NOMO-1 (cell line): ENCODE measurements around the gene TMEM116.

Experiments used
- DNase-seq, 2 experiments: peaks; one replicate each; lab custom pipeline; 2025; ENCODE audit not compliant: unreplicated experiment in 2 of 2; lab: John Stamatoyannopoulos, UW

TMEM116 gene

DNA sequence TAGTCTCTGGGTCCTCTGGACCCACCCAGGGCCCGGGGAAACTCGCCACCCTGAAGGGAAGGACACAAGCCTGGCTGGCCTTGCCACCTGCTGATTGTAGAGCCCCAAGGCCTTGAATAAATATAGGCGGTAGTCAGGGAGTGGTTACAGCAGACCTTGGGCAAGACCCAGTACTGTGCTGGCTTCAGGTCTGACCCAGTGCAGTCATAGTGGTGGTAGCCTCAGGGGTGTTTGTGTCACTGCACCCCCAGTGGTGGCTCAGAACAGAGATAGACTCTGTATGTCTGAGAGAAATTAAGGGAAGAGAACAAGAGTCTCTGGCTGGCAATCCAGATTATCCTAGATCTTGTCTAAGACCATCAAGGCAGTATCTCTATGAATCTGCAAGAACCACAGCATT lies 107.5 kb downstream of the TMEM116 start:
- no peak for DNase-seq

DNA sequence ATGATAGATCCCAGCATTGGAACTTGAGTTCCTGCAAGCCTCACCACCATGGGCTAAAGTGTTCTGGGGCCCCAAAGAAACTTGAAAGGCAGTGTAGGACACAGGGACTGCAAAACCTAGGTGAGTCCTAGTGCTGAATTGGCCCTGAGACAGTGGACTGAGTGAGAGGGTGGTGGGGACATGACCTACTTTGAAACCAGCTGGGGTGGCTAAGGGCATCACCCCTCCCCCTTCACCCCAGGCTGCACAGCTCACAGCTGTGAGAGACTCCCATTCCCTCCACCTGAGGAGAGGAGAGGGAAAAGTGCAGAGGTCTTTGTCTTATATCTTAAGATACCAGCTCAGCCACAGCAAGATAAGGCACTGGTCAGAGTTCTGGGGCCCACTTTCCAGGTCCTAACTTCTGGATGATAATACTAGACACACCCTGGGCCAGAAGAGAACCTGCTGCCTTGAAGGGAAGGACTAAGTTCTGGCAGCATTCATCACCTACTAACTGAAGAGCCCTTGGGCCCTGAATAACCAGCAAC lies 108.5 kb downstream of the TMEM116 start:
- DNase-seq, result no peak

DNA sequence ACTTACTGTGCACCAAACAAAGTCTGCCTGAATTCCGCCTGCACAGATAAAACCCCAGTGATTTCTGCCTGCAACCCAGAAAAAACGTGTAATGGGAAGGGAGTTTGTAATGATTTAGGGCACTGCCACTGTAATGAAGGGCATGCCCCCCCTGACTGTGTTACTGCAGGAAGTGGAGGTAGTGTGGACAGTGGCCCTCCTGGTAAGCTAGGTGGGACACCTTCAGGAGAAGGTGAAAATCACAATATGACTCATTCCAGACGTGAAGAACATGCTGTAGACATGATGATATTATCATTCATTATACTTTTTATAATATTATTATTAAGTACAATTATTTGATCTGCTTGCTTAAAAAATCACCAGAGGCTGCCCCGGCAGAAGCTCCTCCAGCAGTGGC lies 111.8 kb downstream of the TMEM116 start:
- no peak for DNase-seq

DNA sequence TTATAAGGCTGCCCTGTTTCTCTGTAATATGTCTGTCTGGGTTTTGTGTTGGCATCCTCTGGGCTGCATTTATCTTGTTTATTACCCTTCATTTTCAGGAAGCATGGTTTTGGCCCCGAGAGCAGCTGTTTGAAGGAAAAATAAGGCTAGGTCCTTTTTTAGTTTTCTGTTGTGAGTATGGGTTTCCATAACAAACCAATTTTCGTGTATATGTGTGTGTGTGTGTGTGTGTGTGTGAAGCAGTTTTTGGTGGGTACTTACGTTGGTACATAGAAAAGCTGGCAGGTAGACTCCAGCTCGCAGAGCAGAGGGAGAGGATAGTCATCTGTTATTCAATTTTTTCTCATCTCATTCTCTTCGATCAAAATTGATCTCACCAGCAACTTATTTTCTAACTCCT lies 118.4 kb downstream of the TMEM116 start:
- no peak for DNase-seq

DNA sequence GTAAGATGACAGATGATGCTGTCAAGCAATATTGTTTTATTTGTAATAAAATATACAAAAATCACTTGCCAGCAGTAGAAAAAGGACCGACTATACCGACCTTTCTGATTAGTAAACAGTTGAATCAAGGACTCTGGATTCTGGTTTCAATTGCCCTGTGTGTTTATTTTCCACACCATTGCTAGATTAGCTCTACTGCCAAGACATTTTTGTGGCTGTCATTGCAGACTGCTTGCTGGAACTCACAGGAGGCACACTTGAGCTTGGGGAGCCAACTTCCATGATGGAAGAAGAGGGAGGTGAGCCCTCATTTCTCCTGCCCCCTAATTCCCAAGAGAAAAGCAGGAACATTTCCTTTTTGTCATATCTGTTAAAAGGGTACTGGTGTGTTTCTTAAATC lies 119.7 kb downstream of the TMEM116 start:
- no peak for DNase-seq

GRCh38 chr12:111887926-111888745 lies 124.8 kb downstream of the TMEM116 start:
- DNase-seq, result peak; percentile 17

DNA sequence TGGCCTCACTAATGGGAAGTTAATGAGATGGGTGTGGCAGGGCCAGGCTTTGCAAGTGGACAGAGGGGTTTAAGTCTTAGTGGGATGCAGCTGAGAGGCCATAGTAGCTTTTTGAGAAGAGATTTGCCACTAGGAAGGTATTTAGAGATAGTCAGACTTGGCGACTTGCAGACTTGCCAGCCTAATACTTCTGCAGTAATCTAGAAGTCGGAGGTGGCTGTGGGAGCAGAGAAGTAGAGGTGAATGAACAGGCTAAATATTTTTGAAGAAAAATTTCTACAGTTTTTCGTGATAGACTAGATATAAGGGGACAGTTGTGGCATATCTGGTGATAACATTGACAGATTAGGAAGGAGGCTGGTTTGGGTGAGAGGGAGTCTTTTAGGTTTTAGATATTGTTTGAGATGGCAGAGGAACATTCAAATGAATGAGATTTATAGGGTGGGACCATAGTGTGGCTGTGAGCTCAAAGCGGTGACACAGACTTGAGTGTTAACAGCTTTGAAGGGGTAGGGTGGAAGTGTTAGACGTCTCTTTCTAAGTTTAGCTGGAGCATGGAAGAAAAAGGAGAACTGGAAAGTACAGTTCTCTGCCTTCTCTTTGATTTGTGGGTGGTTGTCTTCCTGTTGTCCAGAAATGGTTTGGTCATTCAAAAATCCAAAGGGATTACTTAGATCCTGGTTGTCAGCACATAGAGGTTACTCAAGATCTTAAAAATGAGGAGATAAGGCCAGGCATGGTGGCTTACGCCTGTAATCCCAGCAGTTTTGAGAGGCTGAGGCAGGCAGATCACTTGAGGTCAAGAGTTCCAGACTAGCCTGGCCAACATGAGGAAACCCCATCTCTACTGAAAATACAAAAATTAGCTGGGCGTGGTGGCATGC lies 126.1 kb downstream of the TMEM116 start:
- DNase-seq, result peak in 1 of 2 experiments; percentile 17

DNA sequence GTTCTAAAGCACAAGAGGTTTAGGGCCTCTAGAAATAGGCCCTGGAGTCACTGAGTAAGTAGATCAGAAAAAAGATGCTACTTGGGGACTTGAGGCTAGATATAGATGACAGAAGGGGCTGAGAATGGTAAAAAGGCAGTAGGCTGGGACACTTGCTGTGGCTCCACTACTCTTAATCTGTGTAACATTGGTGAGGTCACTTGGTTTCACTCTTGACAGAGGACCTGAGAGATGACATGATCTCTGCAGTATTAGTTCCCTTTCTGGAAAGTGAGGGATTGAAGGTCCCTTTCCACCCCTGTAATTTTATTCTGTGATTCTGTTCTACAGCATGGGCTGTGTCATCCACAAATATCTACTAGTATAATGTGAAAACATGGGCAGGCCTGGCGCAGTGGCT lies 131.2 kb downstream of the TMEM116 start:
- DNase-seq, result no peak
